Spinal cord (tissue), 10 donors: ENCODE results near the gene TOP1. TPM values are rescaled to one million over a fixed set of nuclear protein-coding genes. Genes with fewer than 3 reads are reported as not detected.

Experiments used
- DNase-seq, 6 donors: peaks; one replicate each; pipeline versions ENCODE4 v3.0.0 to v3.0.0-alpha.2; 2013 to 2015; ENCODE audit warnings: low spot score in 6 of 6, low read depth in 4 of 6
- H3K27ac ChIP-seq: one replicate; pipeline ENCODE4 v1.5.1; 2013; ENCODE audit warnings: low read depth, low read length, control low read depth
- H3K27me3 ChIP-seq: one replicate; pipeline ENCODE4 v1.6.1; 2013; ENCODE audit warnings: low read length; ENCODE audit not compliant: control insufficient read depth, insufficient read depth
- H3K36me3 ChIP-seq: one replicate; pipeline ENCODE4 v1.6.1; 2013; ENCODE audit warnings: low read length; ENCODE audit not compliant: control insufficient read depth, insufficient read depth
- H3K4me1 ChIP-seq: one replicate; pipeline ENCODE4 v1.6.1; 2013; ENCODE audit warnings: low read length; ENCODE audit not compliant: control insufficient read depth, insufficient read depth
- H3K4me3 ChIP-seq: one replicate; pipeline ENCODE4 v1.5.1; 2013; ENCODE audit warnings: low read depth, low read length, control low read depth
- H3K9me3 ChIP-seq: one replicate; pipeline ENCODE4 v1.6.1; 2013; ENCODE audit warnings: low read length; ENCODE audit not compliant: control insufficient read depth, insufficient read depth
- WGBS: methylation state at CpG from one replicate; pipeline ENCODE4 v1.1.5; 2013; ENCODE audit warnings: missing lambda C conversion rate; ENCODE audit not compliant: insufficient coverage; 5-methylcytosine and 5-hydroxymethylcytosine counted together
- polyA plus RNA-seq, 2 donors: library from polyadenylated mRNA; unstranded; fragments of 120-200 nt; gene quantifications; one replicate each; pipeline ENCODE4 v1.2.1, GENCODE V29; 2013; ENCODE audit not compliant: insufficient read length in 2 of 2
- small RNA-seq: library from RNA; depleted of rRNA; stranded (forward); fragments of <200 nt; gene quantifications from one replicate; pipeline ENCODE3, GENCODE V24; 2014; ENCODE audit warnings: low replicate concordance
- total RNA-seq, 2 donors: library from RNA; depleted of rRNA in 1 of 2; stranded (reverse); fragments of 120-200 nt in 1 of 2; fragments of >200 nt in 1 of 2; gene quantifications; one replicate each; pipeline versions ENCODE4 v1.2.3 to v1.2.4, GENCODE V29; 2013 to 2014
- donor health status: healthy.

Gene TOP1
- total and polyA plus RNA-seq, 4 donors: 29.1 to 90.1 (median 52.4) TPM

DNA sequence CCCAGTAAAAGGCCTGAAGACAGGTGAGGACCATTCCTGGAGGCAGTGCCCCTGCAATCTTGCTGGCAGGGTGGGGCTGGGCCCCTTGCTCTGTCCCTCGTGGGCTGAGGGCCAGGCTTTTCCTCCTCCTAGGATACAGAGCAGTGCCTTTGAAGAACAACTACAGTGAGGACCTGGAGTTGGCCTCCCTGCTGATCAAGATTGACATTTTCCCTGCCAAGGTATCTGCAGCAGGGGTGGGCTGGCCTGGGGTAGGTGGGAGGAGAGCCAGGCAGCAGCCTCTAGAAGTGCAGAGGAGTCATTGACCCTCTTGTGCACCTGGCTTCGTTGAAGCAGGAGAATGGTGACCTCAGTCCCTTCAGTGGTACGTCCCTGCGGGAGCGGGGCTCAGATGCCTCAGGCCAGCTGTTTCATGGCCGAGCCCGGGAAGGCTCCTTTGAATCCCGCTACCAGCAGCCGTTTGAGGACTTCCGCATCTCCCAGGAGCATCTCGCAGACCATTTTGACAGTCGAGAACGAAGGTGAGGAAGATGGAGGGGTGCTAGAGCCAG lies 145.2 kb downstream of the TOP1 start:
- Histone ChIP-seq H3K27me3 (no peaks in the 10 kb centered on the region), H3K9me3 (no peaks in the 10 kb centered on the region), H3K4me3 (no peak overlapping the region), H3K4me1 (peaks cover 61% of the 10 kb centered on the region), H3K36me3 (peaks cover 73% of the 10 kb centered on the region), H3K27ac (peak overlapping the region; percentile 49)
- no peak for DNase-seq
- 94% methylated on average over 13 of the region's 13 CpGs for WGBS

Small RNA genes within 50 kb of the gene (small RNA-seq; reads per million reads assigned to genes)
- not detected for gene MIR6871
- gene RNU2-52P: 0.45 reads per million, percentile 51 among the genes with 10 or more reads in this experiment

Other genes starting within 250 kb of the TOP1 start
- 100 to 1,000 TPM in 1 of 2 donors, 10 to 100 TPM in 1; 96.7 to 129 TPM for gene PLCG1, start 108.7 kb downstream of the TOP1 start, total RNA-seq
- 100 to 1,000 TPM; 130 to 148 TPM for gene PLCG1, start 108.7 kb downstream of the TOP1 start, polyA plus RNA-seq